Activated naive CD4-positive, alpha-beta T cell treated with anti-CD3 and anti-CD28 coated beads, Interleukin-2, amount 50 U/mL, for 72 hours (primary cell): Measurements from ENCODE around the gene LARP4B. TPM values are rescaled to one million over a fixed set of nuclear protein-coding genes. Genes with fewer than 3 reads are reported as not detected.
A peak's percentile ranks its signal among the peaks of the same experiment; 100 is the strongest.

Experiments used
- ATAC-seq, 2 donors: fragments of 150-1000 bp; cut with Tn5 transposase; 2 replicates each; pipeline ENCODE4 v1.10.0; 2021; ENCODE audit warnings: mild to moderate bottlenecking in 2 of 2, moderate library complexity in 2 of 2
- DNase-seq, 2 donors: peaks; one replicate each; pipeline ENCODE4 v3.0.0; 2021 to 2022; ENCODE audit warnings: low spot score in 2 of 2
- H3K27ac Mint-ChIP-seq, 2 donors: one replicate each; pipeline ENCODE4 v1.8.0; 2022; ENCODE audit warnings: mild to moderate bottlenecking in 2 of 2, mixed read lengths in 2 of 2
- H3K36me3 Mint-ChIP-seq, 2 donors: one replicate each; pipeline ENCODE4 v1.8.0; 2022; ENCODE audit warnings: mixed read lengths in 2 of 2
- H3K9me3 Mint-ChIP-seq, 2 donors: one replicate each; pipeline ENCODE4 v1.8.0; 2022; ENCODE audit warnings: mixed read lengths in 2 of 2
- total RNA-seq, 2 donors: library from RNA; stranded (reverse); gene quantifications; one replicate each; pipeline ENCODE4 v1.2.3, GENCODE V29; 2022

The LARP4B gene
- total RNA-seq, 2 donors from 2014 or later = 87.4 to 122 TPM

DNA sequence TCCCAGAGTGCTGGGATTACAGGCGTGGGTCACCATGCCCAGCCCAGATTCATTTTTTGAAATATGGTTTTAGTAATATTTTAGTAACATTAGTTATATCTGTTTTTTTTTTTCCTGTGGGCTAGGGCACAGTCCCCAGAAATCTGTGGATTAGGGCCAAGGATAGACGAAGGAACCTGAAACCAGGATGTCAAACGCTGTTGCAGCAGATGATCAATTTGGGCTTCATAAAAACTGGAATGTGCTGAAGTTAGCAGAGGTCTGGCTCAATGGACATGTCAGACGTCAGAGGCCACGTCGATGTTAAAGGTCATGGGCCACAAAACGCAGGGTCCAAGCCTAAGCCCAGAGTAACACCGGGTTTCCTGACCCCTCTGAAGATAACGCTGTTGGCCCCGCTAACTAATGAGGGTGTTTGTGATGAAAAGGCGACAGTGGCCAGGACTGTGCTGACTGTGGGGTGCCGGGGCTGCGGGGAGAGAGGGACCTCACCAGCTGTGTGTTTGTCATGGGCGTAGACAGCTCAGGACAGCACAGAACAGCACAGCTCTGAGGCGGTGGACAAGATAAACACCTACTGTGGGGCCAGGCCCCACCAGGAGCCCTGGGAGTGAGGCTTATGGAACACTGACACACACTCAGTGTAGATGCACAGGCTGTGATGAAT lies 32.9 kb upstream of the LARP4B start:
- no peak for ATAC-seq
- H3K9me3 Mint-ChIP-seq = peaks cover 0 to 4% of the 10 kb centered on the region in 2 donors
- no peaks in the 10 kb centered on the region for H3K36me3 Mint-ChIP-seq
- H3K27ac Mint-ChIP-seq = no peak overlapping the region
- no peak for DNase-seq

DNA sequence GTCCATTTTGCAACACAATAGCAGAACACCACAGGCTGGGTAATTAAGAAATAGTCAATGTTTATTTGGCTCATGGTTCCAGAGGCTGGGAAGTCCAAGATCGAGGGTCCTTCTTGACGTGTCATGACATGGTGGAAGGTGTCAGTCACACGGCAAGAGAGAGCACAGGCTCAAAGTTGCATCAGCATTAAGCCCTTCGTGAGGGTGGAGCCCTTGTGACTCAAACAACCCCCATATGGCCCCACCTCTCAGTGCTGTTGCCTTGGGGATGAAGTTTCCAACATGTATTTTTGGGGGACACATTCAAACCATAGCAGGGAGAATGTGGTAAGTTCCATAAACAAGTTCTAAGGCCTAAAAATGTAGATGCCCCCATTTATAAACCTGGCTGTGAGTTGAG lies 32.1 kb upstream of the LARP4B start:
- H3K36me3 Mint-ChIP-seq = no peaks in the 10 kb centered on the region

DNA sequence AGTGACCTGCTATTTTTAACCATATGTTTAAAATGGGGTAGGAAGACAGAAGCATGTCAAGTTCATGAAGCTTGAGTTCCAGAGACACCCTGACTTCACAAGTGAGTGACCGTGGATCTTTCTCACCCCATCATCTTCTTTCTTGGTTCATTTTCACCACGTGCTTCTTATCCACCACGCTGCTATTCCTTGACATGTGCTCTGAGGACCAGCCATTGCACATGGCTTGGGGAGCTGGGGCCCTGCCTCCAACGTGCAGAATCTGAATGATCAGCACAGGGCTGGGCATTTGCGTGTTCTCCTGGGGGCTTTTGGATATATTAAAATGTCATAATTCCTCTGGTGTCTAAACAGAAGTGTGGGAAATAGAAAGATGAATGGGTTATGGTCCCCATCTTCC lies 31.7 kb upstream of the LARP4B start:
- ATAC-seq (no peak), DNase-seq (no peak)
- Mint-ChIP-seq H3K9me3 (peaks cover 0 to 4% of the 10 kb centered on the region in 2 donors), H3K27ac (no peak overlapping the region), H3K36me3 (no peaks in the 10 kb centered on the region)

More for the DNA sequence above, 32.1 kb upstream of the LARP4B start:
- Mint-ChIP-seq H3K27ac (no peak overlapping the region), H3K9me3 (peaks cover 0 to 4% of the 10 kb centered on the region in 2 donors)
- DNase-seq (no peak), ATAC-seq (no peak)

DNA sequence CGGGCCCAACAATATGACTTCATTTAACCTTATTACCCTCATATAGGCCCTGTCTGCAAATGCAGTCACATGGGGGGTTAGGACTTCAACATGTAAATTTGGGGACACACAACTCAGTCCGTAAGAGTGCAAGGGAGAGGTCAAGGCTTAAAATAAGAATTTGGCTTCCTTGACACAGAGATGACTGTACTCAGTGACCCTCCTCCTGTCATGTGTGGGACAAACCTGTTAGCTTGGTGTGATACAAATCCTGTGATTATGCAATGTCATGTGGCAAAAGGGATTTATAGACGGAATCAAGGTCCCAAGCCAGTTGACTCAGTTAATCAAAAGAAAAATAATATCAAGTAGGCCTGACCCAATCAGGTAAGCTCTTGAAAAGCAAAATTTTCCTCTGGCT lies 30.8 kb upstream of the LARP4B start:
- ATAC-seq (no peak), DNase-seq (no peak)
- peaks cover 0 to 4% of the 10 kb centered on the region in 2 donors for H3K9me3 Mint-ChIP-seq
- H3K27ac Mint-ChIP-seq = no peak overlapping the region
- no peaks in the 10 kb centered on the region for H3K36me3 Mint-ChIP-seq

DNA sequence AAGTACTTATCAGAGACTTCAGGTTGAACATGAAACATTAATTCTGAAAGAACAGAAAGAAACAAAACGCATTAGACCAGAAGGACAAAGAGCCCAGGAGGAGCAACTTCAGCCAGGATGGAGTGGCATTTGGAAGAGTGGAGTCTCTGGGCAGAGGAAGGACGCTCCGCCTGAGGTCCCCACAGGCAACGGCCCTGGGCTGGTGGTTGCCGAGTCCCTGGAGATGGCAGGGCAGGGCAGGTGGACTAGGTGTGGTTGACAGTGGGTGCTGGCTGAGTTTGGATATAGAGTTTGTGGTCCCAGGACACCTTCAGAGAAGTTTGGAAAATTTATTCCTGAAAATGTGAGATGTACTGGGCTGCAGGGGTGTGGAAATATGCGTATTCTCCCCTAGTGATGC lies 27.4 kb upstream of the LARP4B start:
- Mint-ChIP-seq H3K9me3 (no peaks in the 10 kb centered on the region), H3K36me3 (no peaks in the 10 kb centered on the region), H3K27ac (peak overlapping the region in 1 of 2 donors; percentile 52)
- DNase-seq = no peak
- no peak for ATAC-seq

DNA sequence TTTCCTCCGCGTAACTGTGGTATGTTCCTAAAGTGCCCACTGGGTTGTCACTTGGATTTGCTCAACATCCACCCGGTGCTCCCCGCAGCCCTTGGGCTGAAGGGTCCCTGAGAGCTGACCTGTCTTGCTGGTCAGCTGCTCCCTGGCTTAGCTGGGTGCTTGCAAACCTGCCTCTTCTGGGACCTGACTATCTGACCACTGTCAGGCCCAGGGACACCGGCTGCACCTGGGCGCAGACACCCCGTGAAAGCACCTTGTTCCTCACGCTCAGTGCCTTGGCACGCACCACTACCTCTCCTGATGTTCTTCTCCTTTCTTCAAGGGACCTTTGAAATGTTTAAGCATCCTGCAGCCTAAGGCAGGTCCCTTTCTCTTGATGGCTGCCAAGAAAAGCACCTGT lies 26.6 kb upstream of the LARP4B start:
- no peak for ATAC-seq
- Mint-ChIP-seq H3K36me3 (no peaks in the 10 kb centered on the region), H3K9me3 (no peaks in the 10 kb centered on the region), H3K27ac (no peak overlapping the region)
- DNase-seq = no peak

DNA sequence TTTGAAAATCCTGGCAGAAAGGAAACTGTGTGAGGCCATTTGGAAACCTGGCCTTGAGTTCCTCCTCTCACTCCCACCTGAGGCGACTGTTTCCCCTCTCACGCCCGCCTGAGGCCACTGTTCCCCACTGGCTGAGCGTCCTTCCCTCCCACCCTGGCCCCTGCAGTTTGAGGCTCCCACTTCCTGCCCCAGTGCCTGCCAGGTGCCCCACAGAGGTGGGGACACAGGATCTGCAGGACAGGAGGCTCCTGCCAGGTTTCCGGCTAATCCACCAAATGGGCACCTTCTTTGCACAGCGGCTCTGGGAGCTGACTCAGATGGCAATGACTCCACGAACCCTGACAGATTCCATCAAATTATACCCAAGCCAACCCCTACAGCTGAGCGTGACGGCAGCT lies 24.3 kb upstream of the LARP4B start:
- Mint-ChIP-seq H3K9me3 (no peaks in the 10 kb centered on the region), H3K36me3 (no peaks in the 10 kb centered on the region), H3K27ac (no peak overlapping the region)
- ATAC-seq = no peak
- DNase-seq = no peak

DNA sequence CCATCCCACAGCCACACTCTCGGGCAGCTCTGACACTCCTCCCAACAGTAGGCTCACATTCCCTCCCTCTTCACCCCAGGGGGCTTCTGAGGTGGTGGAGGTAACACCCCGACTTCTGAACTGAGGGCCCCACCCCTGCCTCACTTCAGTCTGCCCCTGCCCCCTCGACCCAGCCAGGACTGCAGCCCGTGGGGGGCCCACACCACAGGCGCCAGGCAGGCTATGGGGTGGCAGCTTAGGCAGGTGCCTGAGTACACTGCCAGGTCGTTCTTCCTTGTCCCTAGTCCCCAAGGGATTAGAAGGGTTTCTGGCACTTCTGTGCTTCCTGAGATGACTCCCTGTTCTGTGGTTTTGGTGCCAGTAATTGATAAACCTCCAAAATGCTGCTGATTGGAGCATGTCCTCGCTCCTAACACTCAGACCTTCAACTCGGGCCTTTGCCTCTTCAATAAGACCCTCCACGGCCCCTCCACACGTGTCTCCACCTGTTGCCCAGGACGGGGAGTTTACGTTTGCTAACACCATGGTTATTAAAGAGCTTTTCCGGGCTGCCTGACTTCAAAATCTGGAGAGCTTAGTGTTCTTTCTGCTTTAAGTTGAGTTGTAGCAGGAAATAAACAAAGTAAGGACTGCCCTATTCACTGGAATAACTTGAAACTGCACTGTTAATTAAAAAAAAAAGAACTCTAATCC lies 23.8 kb upstream of the LARP4B start:
- Mint-ChIP-seq H3K9me3 (no peaks in the 10 kb centered on the region), H3K36me3 (no peaks in the 10 kb centered on the region), H3K27ac (no peak overlapping the region)
- no peak for DNase-seq
- no peak for ATAC-seq

DNA sequence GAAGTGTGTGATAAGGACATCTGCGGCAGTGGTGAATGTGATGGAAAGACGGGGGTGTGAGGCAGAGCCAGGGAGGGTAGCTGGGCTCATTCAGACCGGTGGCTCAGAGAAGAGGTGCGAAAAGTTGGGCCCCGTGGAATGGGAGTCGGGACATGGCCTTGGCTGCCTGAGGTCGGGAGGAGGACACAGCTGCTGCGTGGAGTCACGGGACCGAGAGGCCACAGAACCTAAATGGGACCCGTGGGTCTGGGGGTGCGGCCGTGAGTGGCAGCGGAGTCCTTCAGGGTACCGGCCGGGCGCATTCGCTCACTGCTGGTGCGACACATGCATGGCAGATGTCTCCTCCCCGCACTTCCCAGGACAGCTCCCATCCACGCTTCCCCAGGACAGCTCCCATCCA lies 22.9 kb upstream of the LARP4B start:
- ATAC-seq (no peak), DNase-seq (no peak)
- no peaks in the 10 kb centered on the region for H3K9me3 Mint-ChIP-seq
- H3K36me3 Mint-ChIP-seq = no peaks in the 10 kb centered on the region
- H3K27ac Mint-ChIP-seq = no peak overlapping the region

DNA sequence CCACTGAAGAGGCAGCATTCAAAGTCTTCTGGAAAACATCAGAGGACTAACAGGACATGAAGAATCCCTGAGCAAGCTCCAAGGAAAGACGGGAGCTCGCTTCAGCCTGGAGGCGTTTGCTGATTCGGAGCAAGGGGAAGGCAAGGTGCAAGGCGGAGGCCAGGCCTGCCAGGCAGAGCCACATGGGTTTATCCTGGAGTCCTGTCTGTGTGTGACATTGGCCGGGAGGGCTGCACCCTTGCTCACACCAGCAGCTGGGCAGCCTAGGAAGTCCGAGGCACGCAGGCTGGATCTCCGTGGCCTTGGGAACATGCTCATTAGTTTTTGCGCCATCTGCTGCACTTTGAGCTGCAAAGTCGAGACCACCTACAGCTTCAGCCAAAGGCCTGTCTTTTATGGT lies 22.3 kb upstream of the LARP4B start:
- DNase-seq (no peak), ATAC-seq (no peak)
- H3K27ac Mint-ChIP-seq = peak overlapping the region in 1 of 2 donors; percentile 77
- no peaks in the 10 kb centered on the region for H3K36me3 Mint-ChIP-seq
- H3K9me3 Mint-ChIP-seq = no peaks in the 10 kb centered on the region

DNA sequence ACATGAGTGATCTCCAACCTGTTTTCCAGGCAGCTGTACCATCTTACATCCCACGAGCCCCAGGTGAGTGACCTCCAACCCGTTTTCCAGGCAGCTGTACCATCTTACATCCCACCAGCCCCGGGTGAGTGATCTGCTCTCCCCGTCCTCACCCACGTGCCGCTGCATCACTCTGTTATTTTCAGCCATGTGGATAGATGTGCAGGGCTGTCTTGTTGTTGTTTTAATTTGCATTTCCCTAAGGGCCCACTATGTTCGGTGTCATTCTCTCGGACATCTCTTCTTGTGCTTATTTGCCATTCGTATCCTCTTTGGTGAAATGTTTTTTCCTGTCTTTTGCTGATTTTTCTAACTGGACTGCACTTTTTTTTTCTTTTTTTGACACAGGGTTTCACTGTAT lies 17.9 kb upstream of the LARP4B start:
- DNase-seq (no peak), ATAC-seq (no peak)
- H3K36me3 Mint-ChIP-seq = no peaks in the 10 kb centered on the region
- no peak overlapping the region for H3K27ac Mint-ChIP-seq
- H3K9me3 Mint-ChIP-seq = no peaks in the 10 kb centered on the region

DNA sequence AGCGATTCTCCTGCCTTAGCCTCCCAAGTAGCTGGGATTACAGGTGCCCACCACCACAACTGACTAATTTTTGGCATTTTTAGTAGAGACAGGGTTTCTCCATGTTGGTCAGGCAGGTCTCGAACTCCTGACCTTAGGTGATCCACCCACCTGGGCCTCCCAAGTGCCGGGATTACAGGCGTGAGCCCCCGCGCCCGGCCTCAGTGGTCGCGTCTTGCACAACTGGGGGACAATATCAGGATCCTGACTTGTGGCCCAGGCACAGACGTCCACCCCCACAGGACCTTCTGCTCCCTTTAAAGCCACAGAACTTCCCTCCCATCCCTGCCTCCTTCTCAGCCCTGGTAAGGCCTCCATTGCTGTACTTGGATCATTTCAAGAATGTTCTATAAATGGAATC lies 16.8 kb upstream of the LARP4B start:
- DNase-seq (no peak), ATAC-seq (no peak)
- H3K36me3 Mint-ChIP-seq = no peaks in the 10 kb centered on the region
- no peak overlapping the region for H3K27ac Mint-ChIP-seq
- H3K9me3 Mint-ChIP-seq = no peaks in the 10 kb centered on the region

DNA sequence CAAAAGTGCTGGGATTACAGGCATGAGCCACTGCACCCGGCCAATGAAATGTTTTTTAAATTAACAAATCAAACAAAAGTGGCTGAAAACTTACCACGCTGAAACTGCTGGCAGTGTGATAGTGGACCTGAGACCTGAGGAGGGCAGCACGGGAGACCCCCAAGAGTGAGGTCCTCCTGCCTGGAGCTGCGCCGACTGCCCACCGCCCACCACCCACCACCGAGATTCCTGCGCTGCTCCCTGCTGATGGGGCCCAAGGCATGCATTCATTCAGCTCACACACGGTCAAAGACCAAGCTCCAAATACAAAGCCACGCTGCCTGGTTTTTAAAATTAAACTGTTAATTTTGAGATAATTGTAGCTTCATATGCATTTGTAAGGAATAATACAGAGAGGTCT lies 16.4 kb upstream of the LARP4B start:
- DNase-seq (no peak), ATAC-seq (no peak)
- Mint-ChIP-seq H3K9me3 (no peaks in the 10 kb centered on the region), H3K36me3 (no peaks in the 10 kb centered on the region), H3K27ac (no peak overlapping the region)

DNA sequence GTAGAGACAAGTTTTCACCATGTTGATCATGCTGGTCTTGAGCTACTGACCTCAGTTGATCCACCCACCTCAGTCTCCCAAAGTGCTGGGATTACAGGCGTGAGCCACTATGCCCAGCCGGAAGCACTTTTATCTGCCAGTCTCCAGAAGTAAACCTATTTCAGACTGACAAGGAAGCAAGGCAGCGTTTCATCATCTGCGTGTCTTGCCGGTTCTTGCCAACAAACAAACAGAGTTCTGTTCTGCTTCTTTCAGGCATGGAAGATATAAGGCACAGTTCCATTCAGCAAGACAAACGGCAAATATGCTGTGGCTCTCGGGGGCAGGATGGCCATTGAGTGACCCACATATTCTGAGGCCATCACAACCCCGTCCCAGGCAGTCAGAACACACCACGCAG lies 15.5 kb upstream of the LARP4B start:
- ATAC-seq (no peak), DNase-seq (no peak)
- no peaks in the 10 kb centered on the region for H3K9me3 Mint-ChIP-seq
- H3K36me3 Mint-ChIP-seq = no peaks in the 10 kb centered on the region
- H3K27ac Mint-ChIP-seq = no peak overlapping the region

DNA sequence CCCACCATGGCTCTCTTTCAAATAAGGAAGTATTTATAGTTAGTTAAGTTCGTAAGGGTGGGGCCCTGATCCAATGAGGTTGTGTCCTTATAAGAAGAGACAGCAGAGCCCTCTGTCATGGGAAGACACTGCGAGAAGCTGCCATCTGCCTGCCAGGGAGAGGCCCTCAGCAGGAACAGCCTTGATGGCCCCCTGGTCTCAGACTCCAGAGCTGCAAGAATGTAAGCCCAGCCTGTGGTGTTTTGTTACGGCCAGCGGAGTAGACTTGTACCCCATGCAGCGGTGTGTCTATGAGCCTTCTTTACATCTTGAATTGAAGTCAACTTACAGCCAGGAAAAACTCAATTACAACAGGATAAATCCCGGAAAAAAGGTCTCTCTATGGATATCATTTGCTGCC lies 14.3 kb upstream of the LARP4B start:
- no peak for ATAC-seq
- no peak for DNase-seq
- Mint-ChIP-seq H3K27ac (no peak overlapping the region), H3K9me3 (no peaks in the 10 kb centered on the region), H3K36me3 (no peaks in the 10 kb centered on the region)

DNA sequence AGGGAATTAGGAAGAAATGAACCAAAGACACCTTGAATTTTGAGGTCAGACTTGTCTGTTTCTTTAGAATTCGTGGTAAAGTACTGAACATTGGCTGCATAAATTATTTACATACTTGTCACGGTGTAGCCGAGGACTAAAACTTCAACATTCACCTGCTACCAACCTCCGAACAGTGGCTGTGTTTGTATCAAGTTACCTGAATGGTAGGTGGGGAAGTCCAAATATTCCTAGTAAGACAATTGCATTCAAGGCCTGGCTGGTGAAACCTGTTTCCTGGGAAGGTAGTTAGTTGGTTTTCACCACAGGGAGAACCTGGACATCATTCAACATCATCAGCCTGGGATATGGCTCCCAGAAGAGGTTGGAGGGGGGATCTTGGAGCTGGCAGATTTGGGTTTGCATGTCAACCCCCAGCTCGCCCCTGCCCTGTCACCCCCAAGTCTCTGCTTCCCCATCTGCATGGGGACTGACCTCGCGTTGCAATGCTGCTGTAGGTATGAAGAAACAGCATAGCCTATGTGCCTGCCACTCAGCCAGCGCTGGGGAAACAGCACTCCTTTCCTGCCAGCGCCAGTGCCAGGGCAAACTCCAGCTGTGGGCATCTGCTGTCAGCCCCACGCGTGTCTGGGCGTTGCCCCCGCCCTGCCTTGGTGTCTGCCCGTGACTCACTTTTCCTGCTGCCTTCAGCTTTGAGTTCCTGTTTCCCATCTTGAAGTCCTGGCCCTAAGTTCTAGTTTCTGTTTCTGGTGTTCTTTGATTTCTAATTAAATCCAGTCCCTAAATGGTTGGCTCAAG lies 12.7 kb upstream of the LARP4B start:
- ATAC-seq = peak; percentile 53 to 79
- no peaks in the 10 kb centered on the region for H3K9me3 Mint-ChIP-seq
- no peak for DNase-seq
- peak overlapping the region in 1 of 2 donors; percentile 84 for H3K27ac Mint-ChIP-seq
- no peaks in the 10 kb centered on the region for H3K36me3 Mint-ChIP-seq

DNA sequence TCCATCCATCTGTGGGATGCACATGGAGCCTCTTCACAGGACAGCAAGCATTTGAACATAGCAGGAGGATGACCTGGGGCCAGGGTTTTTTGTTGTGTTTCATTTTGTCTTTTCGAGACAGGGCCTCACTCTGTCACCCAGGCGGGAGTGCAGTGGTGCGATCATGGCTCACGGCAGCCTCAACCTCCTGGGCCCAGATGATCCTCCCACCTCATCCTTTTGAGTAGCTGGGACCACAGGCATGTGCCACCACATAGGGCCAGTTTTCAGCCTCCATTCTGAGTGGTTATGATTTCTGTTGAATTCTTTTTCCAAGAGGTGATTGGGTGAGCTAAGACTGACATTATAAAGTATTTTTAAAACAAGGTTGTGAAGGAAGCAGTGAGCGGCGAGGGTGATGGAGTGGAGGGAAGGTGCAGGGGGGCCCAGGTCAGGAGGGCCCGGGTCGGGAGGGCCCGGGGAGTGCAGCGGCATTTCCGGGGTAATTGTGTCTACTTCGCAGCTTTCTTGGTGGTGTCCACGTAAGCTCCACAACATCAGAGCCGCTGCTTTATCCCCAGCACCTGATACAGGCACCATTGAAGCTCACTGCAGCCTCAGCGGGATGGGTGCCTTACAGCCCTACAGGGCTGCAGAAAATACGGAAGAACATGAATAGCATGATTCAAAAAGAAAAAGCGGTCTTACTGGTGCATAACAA lies 12.0 kb upstream of the LARP4B start:
- no peak for DNase-seq
- H3K9me3 Mint-ChIP-seq = no peaks in the 10 kb centered on the region
- peak overlapping the region in 1 of 2 donors; percentile 37 for H3K27ac Mint-ChIP-seq
- H3K36me3 Mint-ChIP-seq = no peaks in the 10 kb centered on the region
- ATAC-seq = no peak
